ENCODE measurements around the gene NPPB. TPM values are rescaled to one million over a fixed set of nuclear protein-coding genes. Genes with fewer than 3 reads are reported as not detected.

NPPB gene
- total RNA-seq, 1 donor: not detected

- TF ChIP-seq CTCF (IDR thresholded peaks at IDR 0.05; ENCODE audit: insufficient read depth, low read length): no peak
- no peak overlapping the region for H3K4me3 ChIP-seq (ENCODE audit: low read depth, low read length)
- no peak for DNase-seq (ENCODE audit: low read depth)
Measured at GRCh38 chr1:11880181-11880575, 21.4 kb upstream of the NPPB start.

GRCh38 chr1:11879311-11880180 is 20.8 kb upstream of the NPPB start:
- H3K4me3 ChIP-seq (ENCODE audit: low read depth, low read length): no peak overlapping the region
- no peak for DNase-seq (ENCODE audit: low read depth)
- TF ChIP-seq CTCF (IDR thresholded peaks at IDR 0.05; ENCODE audit: insufficient read depth, low read length): no peak

GRCh38 chr1:11878891-11879190 is 20.1 kb upstream of the NPPB start:
- no peak for DNase-seq (ENCODE audit: low read depth)
- TF ChIP-seq CTCF (IDR thresholded peaks at IDR 0.05; ENCODE audit: insufficient read depth, low read length): no peak

GRCh38 chr1:11878081-11878890 is 19.5 kb upstream of the NPPB start:
- H3K4me3 ChIP-seq (ENCODE audit: low read depth, low read length): no peak overlapping the region
- no peak for TF ChIP-seq CTCF (IDR thresholded peaks at IDR 0.05; ENCODE audit: insufficient read depth, low read length)
- DNase-seq (ENCODE audit: low read depth): no peak

More at GRCh38 chr1:11878891-11879190, 20.1 kb upstream of the NPPB start:
- H3K4me3 ChIP-seq (ENCODE audit: low read depth, low read length): no peak overlapping the region

- DNase-seq (ENCODE audit: low read depth): no peak
- TF ChIP-seq CTCF (IDR thresholded peaks at IDR 0.05; ENCODE audit: insufficient read depth, low read length): no peak
- no peak overlapping the region for H3K4me3 ChIP-seq (ENCODE audit: low read depth, low read length)
Measured at GRCh38 chr1:11877074-11877473, 18.3 kb upstream of the NPPB start.

GRCh38 chr1:11875094-11875493 is 16.3 kb upstream of the NPPB start:
- H3K4me3 ChIP-seq (ENCODE audit: low read depth, low read length): no peak overlapping the region
- no peak for TF ChIP-seq CTCF (IDR thresholded peaks at IDR 0.05; ENCODE audit: insufficient read depth, low read length)
- no peak for DNase-seq (ENCODE audit: low read depth)

Data from fibroblast of the aortic adventitia (primary cell).